Hematopoietic multipotent progenitor cell treated with erythropoietin and hydrocortisone succinate and interleukin-3 and kit ligand, for 4 days (in vitro differentiated cells): Measurements from ENCODE around the gene EMD.
A peak's percentile ranks its signal among the peaks of the same experiment; 100 is the strongest.

ENCODE experiments used
- DNase-seq: peaks from one replicate; pipeline ENCODE4 v3.0.0-alpha.2; 2015

EMD gene

GRCh38 chrX:154355776-154356140, 23.3 kb upstream of the EMD start:
- no peak for DNase-seq

- DNase-seq = no peak
Observed at GRCh38 chrX:154356596-154356995, 22.5 kb upstream of the EMD start.

GRCh38 chrX:154357205-154357604, 21.9 kb upstream of the EMD start:
- DNase-seq = no peak

GRCh38 chrX:154358011-154358410, 21.1 kb upstream of the EMD start:
- no peak for DNase-seq

GRCh38 chrX:154358829-154359228, 20.3 kb upstream of the EMD start:
- DNase-seq = no peak

GRCh38 chrX:154359362-154360154, 19.5 kb upstream of the EMD start:
- DNase-seq = no peak

- no peak for DNase-seq
Observed at GRCh38 chrX:154360155-154360713, 18.9 kb upstream of the EMD start.

GRCh38 chrX:154362085-154362742, 16.9 kb upstream of the EMD start:
- DNase-seq = no peak

- no peak for DNase-seq
Observed at GRCh38 chrX:154363706-154364439, 15.2 kb upstream of the EMD start.

- DNase-seq = no peak
Observed at GRCh38 chrX:154365052-154365600, 14.0 kb upstream of the EMD start.

- no peak for DNase-seq
Observed at GRCh38 chrX:154365997-154366665, 13.0 kb upstream of the EMD start.

GRCh38 chrX:154366666-154367055, 12.4 kb upstream of the EMD start:
- DNase-seq = peak; percentile 55

- no peak for DNase-seq
Observed at GRCh38 chrX:154367474-154368308, 11.4 kb upstream of the EMD start.

GRCh38 chrX:154368630-154369448, 10.3 kb upstream of the EMD start:
- peak; percentile 97 for DNase-seq

- DNase-seq = peak; percentile 88
Observed at GRCh38 chrX:154369449-154370299, 9.4 kb upstream of the EMD start.

- peak; percentile 36 for DNase-seq
Observed at GRCh38 chrX:154370300-154371016, 8.6 kb upstream of the EMD start.

GRCh38 chrX:154371017-154371788, 7.9 kb upstream of the EMD start:
- DNase-seq = peak; percentile 97

GRCh38 chrX:154371789-154372300, 7.2 kb upstream of the EMD start:
- no peak for DNase-seq
